A549 (cell line): ENCODE data around the gene SMIM20. TPM values are rescaled to one million over a fixed set of nuclear protein-coding genes. Genes with fewer than 3 reads are reported as not detected.

Experiments
- ATAC-seq, 2 experiments: fragments of 200-7000 bp in 1 of 2; fragments of >200 bp in 1 of 2; cut with Nextera tagmentation in 1 of 2; cut with Tn5 transposase in 1 of 2; 3 replicates each; pipeline versions ENCODE4 v1.8.0 to v1.9.1; 2018 to 2020; ENCODE audit warnings: mild to moderate bottlenecking in 1 of 2, moderate library complexity in 1 of 2
- CTCF ChIA-PET: fragments of 300-600 bp; sonication (Branson Sonifier 250); formaldehyde crosslinking; extraction: SDS; loops from one replicate; lab custom pipeline; 2021; ENCODE audit warnings: antibody characterized with exemption, inconsistent platforms; lab: Yijun Ruan, JAX
- POLR2A ChIA-PET: fragments of 350-600 bp; formaldehyde crosslinking; extraction: SDS; loops from one replicate; lab custom pipeline; 2021; ENCODE audit warnings: antibody characterized with exemption, inconsistent platforms; lab: Yijun Ruan, JAX
- DNase-seq, 2 experiments: peaks; one replicate each; pipeline versions ENCODE4 v3.0.0 to v3.0.0-alpha.2; 2011 to 2016; ENCODE audit warnings: low read depth in 1 of 2, low spot score in 1 of 2
- FAIRE-seq: peaks from 2 replicates; lab custom pipeline; 2011; peaks lifted over from hg19 to GRCh38; lab: Jason Lieb, UNC
- H3K27ac ChIP-seq, 2 experiments: fragments of >200 bp; sonication (Bioruptor Twin); formaldehyde crosslinking; 3 replicates each; pipeline ENCODE4 v1.5.1; 2016 to 2017
- H3K4me1 ChIP-seq: fragments of >200 bp; sonication (Bioruptor Twin); formaldehyde crosslinking; 3 replicates; pipeline ENCODE4 v1.6.1; 2016
- H3K4me2 ChIP-seq: fragments of >200 bp; sonication (Bioruptor Twin); formaldehyde crosslinking; 3 replicates; pipeline ENCODE4 v1.6.1; 2016
- H3K4me3 ChIP-seq: fragments of >200 bp; sonication (Bioruptor Twin); formaldehyde crosslinking; 3 replicates; pipeline ENCODE4 v1.5.1; 2016
- H3K9me3 ChIP-seq: fragments of >200 bp; sonication (Bioruptor Twin); formaldehyde crosslinking; 3 replicates; pipeline ENCODE4 v1.6.1; 2016
- BHLHE40 ChIP-seq: IDR thresholded peaks from 2 replicates; pipeline ENCODE4 v1.6.1; 2012; ENCODE audit warnings: low read depth, low read length, inconsistent platforms
- CBX2 ChIP-seq: fragments of 200-600 bp; sonication (generic); IDR thresholded peaks from 2 replicates; pipeline ENCODE4 v1.6.1; 2016; ENCODE audit warnings: low read depth, mild to moderate bottlenecking, borderline replicate concordance
- CEBPB ChIP-seq, 2 experiments: fragments of >200 bp in 1 of 2; sonication (Bioruptor Twin) in 1 of 2; formaldehyde crosslinking in 1 of 2; IDR thresholded peaks; 2 replicates each; pipeline ENCODE4 v1.6.1; 2012 to 2016
- CHD2 ChIP-seq: fragments of 150-350 bp; IDR thresholded peaks from 2 replicates; pipeline ENCODE4 v1.6.1; 2014; ENCODE audit warnings: low read length; ENCODE audit not compliant: partially characterized antibody
- EHF ChIP-seq: fragments of 250-450 bp; sonication (Bioruptor Pico); IDR thresholded peaks from 2 replicates; pipeline ENCODE4 v1.5.0; 2020; ENCODE audit warnings: mild to moderate bottlenecking
- EP300 ChIP-seq, 2 experiments: fragments of >200 bp; sonication (Bioruptor Twin); formaldehyde crosslinking; IDR thresholded peaks; 2 replicates in 1 of 2; 3 replicates in 1 of 2; pipeline ENCODE4 v1.6.1; 2016 to 2017
- FOSL2 ChIP-seq, 2 experiments: fragments of 450-650 bp in 1 of 2; fragments of >200 bp in 1 of 2; sonication (Bioruptor Twin) in 1 of 2; formaldehyde crosslinking; IDR thresholded peaks; 2 replicates each; pipeline versions ENCODE4 v1.5.0 to v1.6.1; 2016 to 2020; ENCODE audit warnings: mild to moderate bottlenecking in 1 of 2, moderate library complexity in 1 of 2
- GATA3 ChIP-seq: IDR thresholded peaks from 2 replicates; pipeline ENCODE4 v1.6.1; 2012; ENCODE audit warnings: borderline replicate concordance
- HDAC2 ChIP-seq: fragments of 200-600 bp; sonication (generic); IDR thresholded peaks from 2 replicates; pipeline ENCODE4 v1.6.1; 2016
- HEYL ChIP-seq: fragments of 250-450 bp; sonication (Bioruptor Pico); IDR thresholded peaks from 2 replicates; pipeline ENCODE4 v1.8.0; 2021; ENCODE audit warnings: mild to moderate bottlenecking, moderate library complexity
- JUN ChIP-seq, 2 experiments: fragments of >200 bp; sonication (Bioruptor Twin); formaldehyde crosslinking; IDR thresholded peaks; 2 replicates in 1 of 2; 3 replicates in 1 of 2; pipeline ENCODE4 v1.6.1; 2016 to 2017
- MYC ChIP-seq: IDR thresholded peaks from 2 replicates; pipeline ENCODE4 v1.6.1; 2012; ENCODE audit warnings: mild to moderate bottlenecking, inconsistent platforms, low read length, improper control_type of control experiment, borderline replicate concordance
- POLR2A ChIP-seq: IDR thresholded peaks from 2 replicates; pipeline ENCODE4 v1.6.1; 2012; ENCODE audit warnings: mild to moderate bottlenecking, low read length
- POLR2AphosphoS2 ChIP-seq: conservative IDR thresholded peaks from 2 replicates; pipeline ENCODE4 v1.6.1; 2012; ENCODE audit warnings: low read length, improper control_type of control experiment, inconsistent platforms
- RAD21 ChIP-seq, 2 experiments: fragments of >200 bp in 1 of 2; sonication (Bioruptor Twin) in 1 of 2; formaldehyde crosslinking in 1 of 2; IDR thresholded peaks in 1 of 2; conservative IDR thresholded peaks in 1 of 2; 2 replicates in 1 of 2; 3 replicates in 1 of 2; pipeline ENCODE4 v1.6.1; 2012 to 2018; ENCODE audit warnings: inconsistent platforms in 1 of 2
- RARB ChIP-seq: fragments of 250-450 bp; sonication (Bioruptor Pico); IDR thresholded peaks from 2 replicates; pipeline ENCODE4 v1.8.0; 2021; ENCODE audit warnings: mild to moderate bottlenecking, moderate library complexity
- RFX5 ChIP-seq: fragments of 450-650 bp; IDR thresholded peaks from 2 replicates; pipeline ENCODE4 v1.7.1; 2014; ENCODE audit warnings: antibody characterized with exemption, mild to moderate bottlenecking, moderate library complexity
- ZC3H11A ChIP-seq: fragments of 450-650 bp; IDR thresholded peaks from 2 replicates; pipeline ENCODE4 v1.6.1; 2014; ENCODE audit warnings: antibody characterized with exemption, mild to moderate bottlenecking
- WGBS: methylation state at CpG from one replicate; pipeline ENCODE4 v1.1.6; 2017; ENCODE audit errors: missing lambda C conversion rate; 5-methylcytosine and 5-hydroxymethylcytosine counted together
- polyA plus RNA-seq, 4 experiments: library from polyadenylated mRNA; depleted of rRNA in 3 of 4; stranded (reverse); fragments of >200 nt; fragmentation: RNase III in 1 of 4; extraction: RNeasy Plus Mini Kit Qiagen cat#74134 plus additional on column Dnase treatment in 1 of 4; gene quantifications; 2 replicates in 3 of 4; 3 replicates in 1 of 4; pipeline ENCODE4 v1.2.3, GENCODE V29; 2011 to 2017
- TF ChIP-seq, protein P1 (sequence below): IDR thresholded peaks from 2 replicates; pipeline ENCODE4 v1.6.1; 2012; ENCODE audit warnings: low read depth, borderline replicate concordance
- TF ChIP-seq, protein P2 (sequence below): fragments of 450-650 bp; IDR thresholded peaks from 2 replicates; pipeline ENCODE4 v1.6.1; 2014; ENCODE audit warnings: antibody characterized with exemption
- TF ChIP-seq, protein P3 (sequence below): fragments of 250-450 bp; sonication (Bioruptor Pico); IDR thresholded peaks from 2 replicates; pipeline ENCODE4 v1.5.0; 2020; ENCODE audit warnings: low read depth, mild to moderate bottlenecking, moderate library complexity
- TF ChIP-seq, protein P4 (sequence below): fragments of >200 bp; sonication (Bioruptor Twin); formaldehyde crosslinking; IDR thresholded peaks from 2 replicates; pipeline ENCODE4 v1.6.1; 2016

The SMIM20 gene
- polyA plus RNA-seq, 2 of the 4 experiments (the other 2 are of a cell fraction): 32.9 to 50.5 TPM

DNA sequence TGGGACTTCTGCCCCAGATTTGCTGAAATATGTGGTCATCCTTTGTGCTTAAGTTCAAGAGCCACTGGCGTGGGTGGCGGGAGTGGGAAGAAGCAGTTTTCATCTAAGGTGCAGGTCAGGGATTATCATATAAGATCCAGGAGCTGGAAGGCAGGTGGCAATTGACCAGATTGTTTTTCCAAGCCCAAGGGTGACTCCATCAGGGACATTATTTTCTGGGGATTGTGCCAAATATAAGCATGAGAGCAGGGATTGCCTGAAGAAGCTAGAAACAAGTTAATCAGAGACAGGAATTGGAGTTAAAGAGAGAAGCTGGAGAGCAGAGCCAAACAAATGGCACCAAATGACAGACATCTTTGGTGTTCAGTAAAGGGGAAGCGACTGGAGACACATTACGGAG lies 31.8 kb upstream of the SMIM20 start:
- no peak for TF ChIP-seq CHD2
- no peak for TF ChIP-seq BHLHE40
- no peak for TF ChIP-seq CEBPB (IDR thresholded peaks at IDR 0.05)
- no peak for TF ChIP-seq HDAC2
- no peak for TF ChIP-seq RARB (CRISPR knock-in tag)
- TF ChIP-seq RAD21 (conservative IDR thresholded peaks at IDR 0.05 in 1 of 2, IDR thresholded peaks at IDR 0.05 in 1 of 2): no peak
- TF ChIP-seq MYC: no peak
- no peak for TF ChIP-seq POLR2A
- TF ChIP-seq, protein P1, sequence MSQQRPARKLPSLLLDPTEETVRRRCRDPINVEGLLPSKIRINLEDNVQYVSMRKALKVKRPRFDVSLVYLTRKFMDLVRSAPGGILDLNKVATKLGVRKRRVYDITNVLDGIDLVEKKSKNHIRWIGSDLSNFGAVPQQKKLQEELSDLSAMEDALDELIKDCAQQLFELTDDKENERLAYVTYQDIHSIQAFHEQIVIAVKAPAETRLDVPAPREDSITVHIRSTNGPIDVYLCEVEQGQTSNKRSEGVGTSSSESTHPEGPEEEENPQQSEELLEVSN: no peak
- no peak for TF ChIP-seq JUN (IDR thresholded peaks at IDR 0.05)
- TF ChIP-seq, protein P2, sequence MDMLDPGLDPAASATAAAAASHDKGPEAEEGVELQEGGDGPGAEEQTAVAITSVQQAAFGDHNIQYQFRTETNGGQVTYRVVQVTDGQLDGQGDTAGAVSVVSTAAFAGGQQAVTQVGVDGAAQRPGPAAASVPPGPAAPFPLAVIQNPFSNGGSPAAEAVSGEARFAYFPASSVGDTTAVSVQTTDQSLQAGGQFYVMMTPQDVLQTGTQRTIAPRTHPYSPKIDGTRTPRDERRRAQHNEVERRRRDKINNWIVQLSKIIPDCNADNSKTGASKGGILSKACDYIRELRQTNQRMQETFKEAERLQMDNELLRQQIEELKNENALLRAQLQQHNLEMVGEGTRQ: no peak
- TF ChIP-seq EP300 (IDR thresholded peaks at IDR 0.05): no peak
- TF ChIP-seq RFX5: no peak
- no peak for TF ChIP-seq HEYL (CRISPR knock-in tag)
- TF ChIP-seq, protein P3, sequence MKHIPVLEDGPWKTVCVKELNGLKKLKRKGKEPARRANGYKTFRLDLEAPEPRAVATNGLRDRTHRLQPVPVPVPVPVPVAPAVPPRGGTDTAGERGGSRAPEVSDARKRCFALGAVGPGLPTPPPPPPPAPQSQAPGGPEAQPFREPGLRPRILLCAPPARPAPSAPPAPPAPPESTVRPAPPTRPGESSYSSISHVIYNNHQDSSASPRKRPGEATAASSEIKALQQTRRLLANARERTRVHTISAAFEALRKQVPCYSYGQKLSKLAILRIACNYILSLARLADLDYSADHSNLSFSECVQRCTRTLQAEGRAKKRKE (CRISPR knock-in tag): no peak
- TF ChIP-seq, all 56 proteins: peak for 0
- POLR2A ChIA-PET: no interaction called here
- DNase-seq: no peak
- 89% methylated on average over 4 of the region's 4 CpGs for WGBS
- CTCF ChIA-PET: interaction anchor here (0.6 kb wide), 1 partner anchor 457 kb away, joined by 3 read pairs; no protein-coding TSS in a partner anchor
- H3K4me1 ChIP-seq: no peaks in the 10 kb centered on the region
- no peak overlapping the region for H3K4me2 ChIP-seq
- no peak overlapping the region for H3K27ac ChIP-seq
- ATAC-seq: no peak
- no peak overlapping the region for H3K4me3 ChIP-seq
- no peak for FAIRE-seq
- no peaks in the 10 kb centered on the region for H3K9me3 ChIP-seq

DNA sequence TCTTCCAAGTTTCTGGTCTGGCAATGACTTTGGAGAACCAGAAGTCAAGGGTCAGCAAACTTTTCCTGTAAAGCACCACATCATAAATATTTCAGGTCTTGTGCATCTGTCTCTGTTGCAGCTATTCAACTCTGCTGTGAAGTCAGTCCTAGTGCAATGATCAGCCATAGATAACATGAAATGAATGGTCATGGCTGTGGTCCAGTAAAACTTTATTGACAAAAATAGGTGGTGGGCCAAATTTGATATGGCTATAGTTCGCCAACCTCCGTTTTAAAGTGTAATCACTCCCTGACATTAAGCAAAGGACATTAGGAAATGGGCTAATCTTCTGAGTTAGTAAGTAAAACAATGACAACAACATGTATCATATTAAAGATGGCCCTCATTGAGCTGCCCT lies 30.5 kb upstream of the SMIM20 start:
- no peak for TF ChIP-seq EHF (CRISPR knock-in tag)
- TF ChIP-seq GATA3: no peak
- TF ChIP-seq HEYL (CRISPR knock-in tag): no peak
- TF ChIP-seq RFX5: no peak
- TF ChIP-seq, protein P2: no peak
- TF ChIP-seq, protein P4, sequence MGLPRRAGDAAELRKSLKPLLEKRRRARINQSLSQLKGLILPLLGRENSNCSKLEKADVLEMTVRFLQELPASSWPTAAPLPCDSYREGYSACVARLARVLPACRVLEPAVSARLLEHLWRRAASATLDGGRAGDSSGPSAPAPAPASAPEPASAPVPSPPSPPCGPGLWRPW: no peak
- no peak for TF ChIP-seq CBX2
- no peak for TF ChIP-seq FOSL2 (IDR thresholded peaks at IDR 0.05)
- TF ChIP-seq FOSL2 (CRISPR knock-in tag; IDR thresholded peaks at IDR 0.05): no peak
- TF ChIP-seq ZC3H11A: no peak
- no peak for TF ChIP-seq POLR2AphosphoS2
- TF ChIP-seq, all 56 proteins: peak for 0
- no peaks in the 10 kb centered on the region for H3K9me3 ChIP-seq
- 87% methylated on average over 2 of the region's 2 CpGs for WGBS
- H3K4me1 ChIP-seq: no peaks in the 10 kb centered on the region
- H3K4me2 ChIP-seq: no peak overlapping the region
- no peak for DNase-seq
- ATAC-seq: no peak
- no peak for FAIRE-seq
- no peak overlapping the region for H3K4me3 ChIP-seq
- no peak overlapping the region for H3K27ac ChIP-seq
- ChIA-PET POLR2A (no interaction called here), CTCF (interaction anchor here (0.5 kb wide), 1 partner anchor 33 kb away, joined by 3 read pairs; no protein-coding TSS in a partner anchor)
